Activated CD8-positive, alpha-beta T cell treated with anti-CD3 and anti-CD28 coated beads for 36 hours (primary cell): ENCODE results near the gene VWA2. TPM values are rescaled to one million over a fixed set of nuclear protein-coding genes. Genes with fewer than 3 reads are reported as not detected.

Experiments
- ATAC-seq: fragments of 200-7000 bp; cut with Tn5 transposase; one replicate; pipeline ENCODE4 v1.10.0; 2021; ENCODE audit warnings: mild to moderate bottlenecking, moderate library complexity
- CTCF ChIA-PET: fragments of 350-600 bp; sonication (Branson Sonifier 250); formaldehyde crosslinking; loops from one replicate; lab custom pipeline; 2021; ENCODE audit warnings: antibody characterized with exemption; lab: Charles Lee
- POLR2A ChIA-PET: fragments of 350-600 bp; sonication (Branson Sonifier 250); formaldehyde crosslinking; loops from one replicate; lab custom pipeline; 2021; ENCODE audit warnings: antibody characterized with exemption; lab: Charles Lee
- DNase-seq: peaks from one replicate; pipeline ENCODE4 v3.0.0-alpha.2; 2020
- H3K27ac Mint-ChIP-seq: one replicate; pipeline ENCODE4 v1.8.0; 2021; ENCODE audit warnings: mild to moderate bottlenecking, mixed read lengths
- H3K27me3 Mint-ChIP-seq: one replicate; pipeline ENCODE4 v1.8.0; 2021; ENCODE audit warnings: mixed read lengths
- H3K36me3 Mint-ChIP-seq: one replicate; pipeline ENCODE4 v1.8.0; 2021; ENCODE audit warnings: low read depth, mixed read lengths
- H3K4me1 Mint-ChIP-seq: one replicate; pipeline ENCODE4 v1.8.0; 2021; ENCODE audit warnings: low read depth, mixed read lengths
- H3K4me3 Mint-ChIP-seq: one replicate; pipeline ENCODE4 v1.8.0; 2021; ENCODE audit warnings: mild to moderate bottlenecking, moderate library complexity, mixed read lengths
- H3K9me3 Mint-ChIP-seq: one replicate; pipeline ENCODE4 v1.8.0; 2021; ENCODE audit warnings: mixed read lengths
- intact Hi-C: fragments of 100-400 bp; cut with micrococcal nuclease; formaldehyde crosslinking; loops from one replicate; pipeline ENCODE4 v1.10.0; 2022
- total RNA-seq, 2 experiments: library from RNA; stranded (reverse); gene quantifications; one replicate each; pipeline ENCODE4 v1.2.3, GENCODE V29; 2021
- TF ChIP-seq, protein P1 (sequence below): fragments of 200-600 bp; IDR thresholded peaks from one replicate; pipeline ENCODE4 v1.8.0; 2022; ENCODE audit warnings: antibody characterized with exemption, mild to moderate bottlenecking

The VWA2 gene
- total RNA-seq, 2 experiments from 2014 or later = not detected

DNA sequence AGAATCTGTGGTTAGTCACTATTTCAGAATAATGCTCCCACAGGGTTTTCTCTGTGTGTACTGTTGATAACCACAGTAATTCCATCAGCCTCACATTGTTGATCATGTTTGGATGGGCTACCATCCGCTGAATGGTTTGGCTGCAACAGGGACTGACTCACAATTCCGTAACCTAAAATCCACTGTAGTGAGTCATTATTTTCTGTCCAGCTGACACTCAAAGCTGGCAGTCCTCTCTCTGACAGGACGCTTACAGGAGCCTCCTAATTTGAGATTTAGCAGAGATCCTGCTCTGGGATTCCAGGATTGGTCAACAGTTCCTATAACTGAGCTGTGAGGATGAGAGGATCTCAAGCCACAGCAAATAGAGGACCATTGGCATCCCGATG lies 32.7 kb downstream of the VWA2 start:
- Mint-ChIP-seq H3K9me3 (no peaks in the 10 kb centered on the region), H3K4me3 (no peak overlapping the region), H3K27ac (no peak overlapping the region), H3K4me1 (no peaks in the 10 kb centered on the region), H3K27me3 (peaks cover 7% of the 10 kb centered on the region), H3K36me3 (no peaks in the 10 kb centered on the region)
- ATAC-seq (no peak), DNase-seq (no peak)
- ChIA-PET CTCF (interaction anchor here (2.0 kb wide), 1 partner anchor 32 kb away, joined by 8 read pairs; no protein-coding TSS in a partner anchor), POLR2A (no interaction called here)
- TF ChIP-seq, protein P1, sequence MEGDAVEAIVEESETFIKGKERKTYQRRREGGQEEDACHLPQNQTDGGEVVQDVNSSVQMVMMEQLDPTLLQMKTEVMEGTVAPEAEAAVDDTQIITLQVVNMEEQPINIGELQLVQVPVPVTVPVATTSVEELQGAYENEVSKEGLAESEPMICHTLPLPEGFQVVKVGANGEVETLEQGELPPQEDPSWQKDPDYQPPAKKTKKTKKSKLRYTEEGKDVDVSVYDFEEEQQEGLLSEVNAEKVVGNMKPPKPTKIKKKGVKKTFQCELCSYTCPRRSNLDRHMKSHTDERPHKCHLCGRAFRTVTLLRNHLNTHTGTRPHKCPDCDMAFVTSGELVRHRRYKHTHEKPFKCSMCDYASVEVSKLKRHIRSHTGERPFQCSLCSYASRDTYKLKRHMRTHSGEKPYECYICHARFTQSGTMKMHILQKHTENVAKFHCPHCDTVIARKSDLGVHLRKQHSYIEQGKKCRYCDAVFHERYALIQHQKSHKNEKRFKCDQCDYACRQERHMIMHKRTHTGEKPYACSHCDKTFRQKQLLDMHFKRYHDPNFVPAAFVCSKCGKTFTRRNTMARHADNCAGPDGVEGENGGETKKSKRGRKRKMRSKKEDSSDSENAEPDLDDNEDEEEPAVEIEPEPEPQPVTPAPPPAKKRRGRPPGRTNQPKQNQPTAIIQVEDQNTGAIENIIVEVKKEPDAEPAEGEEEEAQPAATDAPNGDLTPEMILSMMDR = no peak
- intact Hi-C loops = no loop called here

DNA sequence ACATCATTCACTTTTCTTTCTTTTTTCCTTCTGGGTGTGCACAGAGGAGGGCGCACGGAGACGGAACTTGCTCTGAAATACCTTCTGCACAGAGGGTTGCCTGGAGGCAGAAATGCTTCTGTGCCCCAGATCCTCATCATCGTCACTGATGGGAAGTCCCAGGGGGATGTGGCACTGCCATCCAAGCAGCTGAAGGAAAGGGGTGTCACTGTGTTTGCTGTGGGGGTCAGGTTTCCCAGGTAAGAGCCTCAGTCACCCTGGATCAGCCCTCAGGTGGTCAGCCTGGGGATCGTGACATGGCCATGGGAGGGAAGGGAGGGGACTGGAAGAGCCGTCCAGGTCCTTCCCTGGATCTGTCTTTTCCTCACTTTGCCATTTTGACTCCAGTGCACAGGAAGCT lies 33.6 kb downstream of the VWA2 start:
- CTCF ChIA-PET = no interaction called here
- H3K4me1 Mint-ChIP-seq = no peaks in the 10 kb centered on the region
- no peaks in the 10 kb centered on the region for H3K9me3 Mint-ChIP-seq
- TF ChIP-seq, protein P1 = no peak
- DNase-seq = no peak
- H3K27ac Mint-ChIP-seq = no peak overlapping the region
- no peak overlapping the region for H3K4me3 Mint-ChIP-seq
- H3K36me3 Mint-ChIP-seq = no peaks in the 10 kb centered on the region
- intact Hi-C loops = no loop called here
- H3K27me3 Mint-ChIP-seq = peaks cover 7% of the 10 kb centered on the region
- POLR2A ChIA-PET = no interaction called here
- no peak for ATAC-seq

DNA sequence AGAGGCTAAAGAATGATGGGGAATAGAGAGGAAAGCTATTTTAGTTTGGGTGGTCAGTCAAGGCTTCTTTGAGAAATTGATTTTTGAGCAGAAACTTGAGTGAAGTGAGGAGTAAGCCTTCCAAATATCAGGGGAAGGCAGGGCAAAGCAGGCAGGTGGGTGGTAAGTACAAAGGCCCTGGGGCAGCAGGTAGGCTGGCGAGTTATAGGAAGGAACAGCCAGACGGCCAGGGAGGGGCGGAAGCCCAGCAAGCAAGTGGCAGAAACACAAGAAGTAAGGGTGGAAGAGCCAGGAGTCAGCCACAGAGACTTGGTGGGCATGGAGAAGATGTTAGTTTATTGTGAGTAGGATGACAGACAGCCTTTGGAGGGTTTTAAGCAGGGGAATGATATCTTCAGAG lies 34.9 kb downstream of the VWA2 start:
- no peak overlapping the region for H3K4me3 Mint-ChIP-seq
- no peaks in the 10 kb centered on the region for H3K36me3 Mint-ChIP-seq
- H3K4me1 Mint-ChIP-seq = no peaks in the 10 kb centered on the region
- DNase-seq = no peak
- POLR2A ChIA-PET = no interaction called here
- CTCF ChIA-PET = interaction anchor here (1.2 kb wide), 1 partner anchor 16 kb away, joined by 3 read pairs; no protein-coding TSS in a partner anchor
- ATAC-seq = no peak
- H3K27ac Mint-ChIP-seq = no peak overlapping the region
- TF ChIP-seq, protein P1 = no peak
- intact Hi-C loops = no loop called here
- H3K27me3 Mint-ChIP-seq = peaks cover 8% of the 10 kb centered on the region
- H3K9me3 Mint-ChIP-seq = no peaks in the 10 kb centered on the region

DNA sequence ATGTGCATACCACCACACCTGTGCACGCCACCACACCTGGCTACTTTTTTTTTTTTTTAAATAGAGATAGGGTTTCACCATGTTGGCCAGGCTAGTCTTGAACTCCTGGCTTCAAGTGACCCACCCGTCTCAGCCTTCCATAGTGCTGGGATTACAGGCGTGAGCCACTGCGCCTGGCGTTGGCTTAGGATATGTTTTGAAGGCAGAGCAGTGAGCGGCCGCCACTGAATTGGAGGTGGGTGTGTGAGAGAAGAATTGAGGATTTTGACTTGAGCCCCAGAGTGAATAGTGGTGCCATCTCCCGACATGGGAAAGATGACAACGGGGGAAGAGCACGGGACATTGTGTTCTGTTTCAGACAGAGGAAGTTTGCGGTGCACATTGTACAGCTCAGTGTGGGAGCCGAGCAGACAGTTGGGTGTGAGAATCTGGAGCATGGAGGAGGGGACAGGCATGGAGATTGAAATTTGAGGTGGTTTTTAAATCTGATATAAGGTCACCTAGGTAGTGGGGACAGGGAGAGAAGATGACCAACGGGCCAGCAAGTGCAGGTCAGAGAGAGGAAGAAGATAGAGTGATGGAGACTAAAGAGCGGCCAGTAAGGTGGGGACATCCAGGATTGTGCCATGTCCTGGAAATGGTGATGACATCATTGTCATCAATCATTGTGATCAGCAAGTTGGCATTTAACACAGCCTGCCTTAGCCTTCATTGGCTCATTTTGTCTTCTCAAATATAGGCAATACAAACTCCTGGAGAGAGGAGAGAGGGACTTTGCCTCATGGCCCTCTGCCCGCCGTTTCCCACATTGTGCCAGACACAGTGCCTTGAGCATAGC lies 35.8 kb downstream of the VWA2 start:
- H3K9me3 Mint-ChIP-seq = no peaks in the 10 kb centered on the region
- ATAC-seq (no peak), DNase-seq (no peak)
- H3K27me3 Mint-ChIP-seq = peaks cover 8% of the 10 kb centered on the region
- H3K4me1 Mint-ChIP-seq = no peaks in the 10 kb centered on the region
- ChIA-PET POLR2A (no interaction called here), CTCF (interaction anchor here (1.2 kb wide), 1 partner anchor 17 kb away, joined by 3 read pairs; no protein-coding TSS in a partner anchor)
- TF ChIP-seq, protein P1 = no peak
- intact Hi-C loops = no loop called here
- H3K4me3 Mint-ChIP-seq = no peak overlapping the region
- no peak overlapping the region for H3K27ac Mint-ChIP-seq
- no peaks in the 10 kb centered on the region for H3K36me3 Mint-ChIP-seq

DNA sequence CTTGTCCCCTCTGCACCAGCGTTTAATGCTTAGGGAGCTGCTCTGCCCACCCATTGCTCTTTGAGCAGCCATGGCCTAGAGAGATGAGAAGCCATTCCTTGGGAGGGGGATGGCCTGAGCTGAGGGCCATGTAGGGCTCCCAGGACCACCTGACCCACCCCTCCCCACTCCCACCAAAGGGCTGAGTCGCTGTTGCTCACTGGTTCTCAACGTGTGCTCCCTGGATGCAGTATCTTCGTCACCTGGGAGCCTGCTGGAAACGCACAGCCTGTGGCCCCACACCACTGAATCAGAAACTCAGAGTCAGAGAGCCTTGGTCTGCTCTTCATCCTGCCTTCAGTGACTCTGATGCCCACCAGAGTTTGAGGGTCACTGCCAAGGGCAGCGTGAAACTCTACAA lies 37.0 kb downstream of the VWA2 start:
- Mint-ChIP-seq H3K4me1 (no peaks in the 10 kb centered on the region), H3K36me3 (no peaks in the 10 kb centered on the region), H3K27me3 (peaks cover 8% of the 10 kb centered on the region), H3K27ac (no peak overlapping the region), H3K9me3 (no peaks in the 10 kb centered on the region), H3K4me3 (no peak overlapping the region)
- POLR2A ChIA-PET = no interaction called here
- TF ChIP-seq, protein P1 = no peak
- ATAC-seq (no peak), DNase-seq (no peak)
- intact Hi-C loops = no loop called here
- CTCF ChIA-PET = no interaction called here
